ENCODE measurements around the gene KIAA0232. TPM values are rescaled to one million over a fixed set of nuclear protein-coding genes. Genes with fewer than 3 reads are reported as not detected.
"Not testable (repeated sequence)": the region's sequence is repeated elsewhere in the genome, so short reads cannot be mapped to it uniquely, and the experiment has no call there.

KIAA0232 gene
- polyA plus RNA-seq, 2 donors = 9.3 to 10.5 TPM

DNA sequence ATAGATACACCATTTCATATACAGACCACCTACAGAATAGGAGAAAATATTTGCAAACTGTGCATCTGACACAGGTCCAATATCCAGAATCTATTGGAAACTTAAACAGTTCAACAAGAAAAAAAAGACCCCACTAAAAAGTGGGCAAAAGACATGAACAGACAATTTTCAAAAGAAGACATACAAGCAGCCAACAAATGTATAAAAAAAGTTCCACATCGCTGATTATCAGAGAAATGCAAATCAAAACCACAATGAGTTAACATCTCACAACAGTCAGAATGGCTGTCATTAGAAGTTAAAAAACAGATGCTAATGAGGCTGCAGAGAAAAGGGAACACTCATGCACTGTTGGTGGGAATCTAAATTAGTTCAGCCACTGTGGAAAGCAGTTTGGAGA, 36.8 kb downstream of the KIAA0232 start:
- Histone ChIP-seq H3K9me3 (ENCODE audit: control insufficient read depth in 2 of 2, insufficient read depth in 1 of 2, low read depth in 1 of 2, low read length in 1 of 2) (no peaks in the 10 kb centered on the region), H3K27ac (ENCODE audit: low read depth in 2 of 2, low read length in 1 of 2) (no peak overlapping the region), H3K4me3 (ENCODE audit: low read depth in 1 of 2, low read length in 2 of 2) (no peak overlapping the region), H3K27me3 (ENCODE audit: control insufficient read depth in 1 of 2, insufficient read depth in 2 of 2, low read length in 2 of 2) (no peaks in the 10 kb centered on the region), H3K4me1 (ENCODE audit: control insufficient read depth in 2 of 2, insufficient read depth in 2 of 2, low read length in 1 of 2) (no peaks in the 10 kb centered on the region), H3K36me3 (ENCODE audit: control insufficient read depth in 2 of 2, insufficient read depth in 2 of 2, low read length in 1 of 2) (peaks cover 0 to under 1% of the 10 kb centered on the region in 2 donors)
- 86 to 92% methylated on average over 1 of the region's 1 CpG for WGBS, 2 donors

DNA sequence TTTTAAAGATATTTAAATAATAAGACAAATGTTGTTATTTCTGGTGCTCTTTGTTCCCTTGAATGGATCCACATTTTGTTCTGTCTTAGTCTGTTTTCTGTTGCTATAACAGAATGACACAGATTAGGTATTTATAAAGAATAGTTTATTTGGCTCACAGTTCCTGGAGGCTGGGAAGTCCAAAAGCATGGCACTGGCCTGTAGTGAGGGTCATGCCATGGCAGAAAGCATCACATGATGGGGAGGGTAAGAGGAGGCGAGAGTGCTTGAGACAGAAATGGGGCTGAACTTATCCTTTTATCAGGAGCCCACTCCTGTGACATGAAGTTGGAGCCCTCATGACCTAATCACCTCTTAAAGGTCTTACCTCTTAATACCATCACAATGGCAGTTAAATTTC, 38.2 kb downstream of the KIAA0232 start:
- WGBS, 2 donors = 94 to 98% methylated on average over 1 of the region's 1 CpG
- H3K27ac ChIP-seq (ENCODE audit: low read depth in 2 of 2, low read length in 1 of 2) = no peak overlapping the region
- H3K27me3 ChIP-seq (ENCODE audit: control insufficient read depth in 1 of 2, insufficient read depth in 2 of 2, low read length in 2 of 2) = no peaks in the 10 kb centered on the region
- no peaks in the 10 kb centered on the region for H3K9me3 ChIP-seq (ENCODE audit: control insufficient read depth in 2 of 2, insufficient read depth in 1 of 2, low read depth in 1 of 2, low read length in 1 of 2)
- no peaks in the 10 kb centered on the region for H3K4me1 ChIP-seq (ENCODE audit: control insufficient read depth in 2 of 2, insufficient read depth in 2 of 2, low read length in 1 of 2)
- H3K4me3 ChIP-seq (ENCODE audit: low read depth in 1 of 2, low read length in 2 of 2) = no peak overlapping the region
- H3K36me3 ChIP-seq (ENCODE audit: control insufficient read depth in 2 of 2, insufficient read depth in 2 of 2, low read length in 1 of 2) = peaks cover 0 to 5% of the 10 kb centered on the region in 2 donors

- WGBS, 2 donors = 95 to 97% methylated on average over 2 of the region's 2 CpGs
- Histone ChIP-seq H3K4me3 (ENCODE audit: low read depth in 1 of 2, low read length in 2 of 2) (no peak overlapping the region), H3K27me3 (ENCODE audit: control insufficient read depth in 1 of 2, insufficient read depth in 2 of 2, low read length in 2 of 2) (no peaks in the 10 kb centered on the region), H3K36me3 (ENCODE audit: control insufficient read depth in 2 of 2, insufficient read depth in 2 of 2, low read length in 1 of 2) (peaks cover 6 to 9% of the 10 kb centered on the region in 2 donors), H3K9me3 (ENCODE audit: control insufficient read depth in 2 of 2, insufficient read depth in 1 of 2, low read depth in 1 of 2, low read length in 1 of 2) (no peaks in the 10 kb centered on the region), H3K27ac (ENCODE audit: low read depth in 2 of 2, low read length in 1 of 2) (no peak overlapping the region), H3K4me1 (ENCODE audit: control insufficient read depth in 2 of 2, insufficient read depth in 2 of 2, low read length in 1 of 2) (no peaks in the 10 kb centered on the region)
Observed at GRCh38 chr4:6824071-6824470, 41.5 kb downstream of the KIAA0232 start.

DNA sequence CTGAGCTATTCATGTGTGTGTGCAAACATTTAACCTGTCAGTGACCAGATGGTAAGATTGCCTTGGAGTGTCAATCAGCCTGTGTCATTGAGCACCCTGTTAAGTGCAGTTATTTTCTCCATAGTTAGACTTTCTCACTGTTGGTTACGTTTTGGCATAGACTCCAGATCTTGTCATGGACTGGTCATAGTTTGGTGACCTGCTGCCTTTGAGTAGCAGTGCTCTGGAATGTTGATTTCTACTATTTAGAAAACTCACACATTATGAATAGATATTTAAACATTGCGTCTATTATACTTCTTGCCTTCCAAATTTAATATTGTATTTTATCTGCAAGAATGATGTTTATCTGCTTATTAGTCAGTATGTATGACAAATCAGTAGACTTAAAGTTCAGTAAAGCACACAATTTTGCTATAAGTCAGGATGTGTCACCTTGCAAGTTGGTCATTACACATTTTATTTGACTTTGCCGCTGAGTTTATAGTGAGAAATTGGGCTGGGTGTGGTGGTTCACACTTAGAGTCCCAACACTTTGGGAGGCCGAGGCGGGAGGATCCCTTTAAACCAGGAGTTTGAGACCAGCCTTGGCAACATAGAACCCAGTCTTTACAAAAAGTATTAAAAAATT, 42.4 kb downstream of the KIAA0232 start:
- Histone ChIP-seq H3K9me3 (ENCODE audit: control insufficient read depth in 2 of 2, insufficient read depth in 1 of 2, low read depth in 1 of 2, low read length in 1 of 2) (no peaks in the 10 kb centered on the region), H3K27me3 (ENCODE audit: control insufficient read depth in 1 of 2, insufficient read depth in 2 of 2, low read length in 2 of 2) (no peaks in the 10 kb centered on the region), H3K4me1 (ENCODE audit: control insufficient read depth in 2 of 2, insufficient read depth in 2 of 2, low read length in 1 of 2) (no peaks in the 10 kb centered on the region), H3K4me3 (ENCODE audit: low read depth in 1 of 2, low read length in 2 of 2) (no peak overlapping the region), H3K36me3 (ENCODE audit: control insufficient read depth in 2 of 2, insufficient read depth in 2 of 2, low read length in 1 of 2) (peaks cover 6 to 9% of the 10 kb centered on the region in 2 donors), H3K27ac (ENCODE audit: low read depth in 2 of 2, low read length in 1 of 2) (no peak overlapping the region)
- 90% methylated on average over 5 of the region's 5 CpGs for WGBS, 2 donors

- no peaks in the 10 kb centered on the region for H3K9me3 ChIP-seq (ENCODE audit: control insufficient read depth in 2 of 2, insufficient read depth in 1 of 2, low read depth in 1 of 2, low read length in 1 of 2)
- WGBS, 2 donors = 87 to 94% methylated on average over 6 of the region's 6 CpGs
- no peak overlapping the region for H3K4me3 ChIP-seq (ENCODE audit: low read depth in 1 of 2, low read length in 2 of 2)
Observed at GRCh38 chr4:6825403-6825802, 42.9 kb downstream of the KIAA0232 start.

DNA sequence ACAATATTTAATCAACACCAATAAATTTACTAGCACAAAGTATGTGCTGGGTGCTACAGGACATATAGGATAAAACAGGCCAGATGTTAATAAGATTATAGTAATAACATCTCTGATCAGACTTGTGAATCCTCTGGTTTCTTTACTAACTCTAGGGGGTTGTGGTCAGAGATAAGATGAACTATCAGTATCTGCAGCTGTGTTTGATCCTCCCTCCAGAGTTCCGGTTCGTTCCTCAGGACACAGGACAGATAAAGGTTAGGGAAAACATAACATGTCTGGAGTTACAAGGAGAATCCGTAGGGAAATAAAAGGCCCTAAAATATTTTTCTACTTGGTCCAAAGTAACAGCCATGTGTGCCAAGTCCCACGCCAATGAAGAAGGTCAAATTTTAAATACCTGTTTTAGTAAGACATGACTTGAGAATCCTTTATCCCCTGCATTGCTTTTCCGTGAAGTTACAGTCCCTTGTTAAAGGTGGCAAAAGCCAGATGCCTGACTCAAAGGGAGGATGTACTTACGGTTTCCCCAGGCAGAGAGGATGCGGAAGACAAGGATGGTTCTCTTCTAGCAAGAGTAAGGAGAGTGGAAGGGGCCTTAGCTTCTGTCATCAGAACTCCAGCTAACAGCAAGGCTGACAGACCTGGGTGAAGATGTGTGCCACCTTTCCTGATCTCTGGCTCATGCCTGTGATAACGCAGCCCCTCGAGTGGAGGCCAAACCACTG, 44.4 kb downstream of the KIAA0232 start:
- Histone ChIP-seq H3K4me1 (ENCODE audit: control insufficient read depth in 2 of 2, insufficient read depth in 2 of 2, low read length in 1 of 2) (peaks cover 0 to 4% of the 10 kb centered on the region in 2 donors), H3K27me3 (ENCODE audit: control insufficient read depth in 1 of 2, insufficient read depth in 2 of 2, low read length in 2 of 2) (no peaks in the 10 kb centered on the region), H3K36me3 (ENCODE audit: control insufficient read depth in 2 of 2, insufficient read depth in 2 of 2, low read length in 1 of 2) (peaks cover 6 to 13% of the 10 kb centered on the region in 2 donors), H3K27ac (ENCODE audit: low read depth in 2 of 2, low read length in 1 of 2) (no peak overlapping the region), H3K4me3 (ENCODE audit: low read depth in 1 of 2, low read length in 2 of 2) (no peak overlapping the region), H3K9me3 (ENCODE audit: control insufficient read depth in 2 of 2, insufficient read depth in 1 of 2, low read depth in 1 of 2, low read length in 1 of 2) (no peaks in the 10 kb centered on the region)
- WGBS, 2 donors = 87 to 91% methylated on average over 9 of the region's 9 CpGs

More at GRCh38 chr4:6825403-6825802, 42.9 kb downstream of the KIAA0232 start:
- Histone ChIP-seq H3K4me1 (ENCODE audit: control insufficient read depth in 2 of 2, insufficient read depth in 2 of 2, low read length in 1 of 2) (no peaks in the 10 kb centered on the region), H3K27me3 (ENCODE audit: control insufficient read depth in 1 of 2, insufficient read depth in 2 of 2, low read length in 2 of 2) (no peaks in the 10 kb centered on the region), H3K27ac (ENCODE audit: low read depth in 2 of 2, low read length in 1 of 2) (no peak overlapping the region), H3K36me3 (ENCODE audit: control insufficient read depth in 2 of 2, insufficient read depth in 2 of 2, low read length in 1 of 2) (peaks cover 6 to 9% of the 10 kb centered on the region in 2 donors)

- peaks cover 0 to 4% of the 10 kb centered on the region in 2 donors for H3K4me1 ChIP-seq (ENCODE audit: control insufficient read depth in 2 of 2, insufficient read depth in 2 of 2, low read length in 1 of 2)
- 90 to 91% methylated on average over 5 of the region's 5 CpGs for whole genome bisulfite sequencing, 2 donors
- H3K4me3 ChIP-seq (ENCODE audit: low read depth in 1 of 2, low read length in 2 of 2) = no peak overlapping the region
- no peak overlapping the region for H3K27ac ChIP-seq (ENCODE audit: low read depth in 2 of 2, low read length in 1 of 2)
- no peaks in the 10 kb centered on the region for H3K9me3 ChIP-seq (ENCODE audit: control insufficient read depth in 2 of 2, insufficient read depth in 1 of 2, low read depth in 1 of 2, low read length in 1 of 2)
- no peaks in the 10 kb centered on the region for H3K27me3 ChIP-seq (ENCODE audit: control insufficient read depth in 1 of 2, insufficient read depth in 2 of 2, low read length in 2 of 2)
- H3K36me3 ChIP-seq (ENCODE audit: control insufficient read depth in 2 of 2, insufficient read depth in 2 of 2, low read length in 1 of 2) = peaks cover 6 to 13% of the 10 kb centered on the region in 2 donors
Observed at GRCh38 chr4:6829086-6829485, 46.6 kb downstream of the KIAA0232 start.

- peaks cover 0 to 4% of the 10 kb centered on the region in 2 donors for H3K36me3 ChIP-seq (ENCODE audit: control insufficient read depth in 2 of 2, insufficient read depth in 2 of 2, low read length in 1 of 2)
- WGBS, 2 donors = 82% methylated on average over 3 of the region's 3 CpGs
Observed at GRCh38 chr4:6834867-6835266, 52.3 kb downstream of the KIAA0232 start.

GRCh38 chr4:6835616-6836015, 53.1 kb downstream of the KIAA0232 start:
- not testable (repeated sequence) for H3K27ac ChIP-seq (ENCODE audit: low read depth in 2 of 2, low read length in 1 of 2); H3K4me3 ChIP-seq (ENCODE audit: low read depth in 1 of 2, low read length in 2 of 2); H3K9me3 ChIP-seq (ENCODE audit: control insufficient read depth in 2 of 2, insufficient read depth in 1 of 2, low read depth in 1 of 2, low read length in 1 of 2); H3K27me3 ChIP-seq (ENCODE audit: control insufficient read depth in 1 of 2, insufficient read depth in 2 of 2, low read length in 2 of 2); H3K36me3 ChIP-seq (ENCODE audit: control insufficient read depth in 2 of 2, insufficient read depth in 2 of 2, low read length in 1 of 2); H3K4me1 ChIP-seq (ENCODE audit: control insufficient read depth in 2 of 2, insufficient read depth in 2 of 2, low read length in 1 of 2)
- WGBS, 2 donors = 99 to 100% methylated on average over 4 of the region's 4 CpGs

More at GRCh38 chr4:6834867-6835266, 52.3 kb downstream of the KIAA0232 start:
- peaks cover under 1 to 4% of the 10 kb centered on the region in 2 donors for H3K4me1 ChIP-seq (ENCODE audit: control insufficient read depth in 2 of 2, insufficient read depth in 2 of 2, low read length in 1 of 2)
- H3K27ac ChIP-seq (ENCODE audit: low read depth in 2 of 2, low read length in 1 of 2) = peak overlapping the region; percentile 25 to 86
- no peak overlapping the region for H3K4me3 ChIP-seq (ENCODE audit: low read depth in 1 of 2, low read length in 2 of 2)
- H3K27me3 ChIP-seq (ENCODE audit: control insufficient read depth in 1 of 2, insufficient read depth in 2 of 2, low read length in 2 of 2) = no peaks in the 10 kb centered on the region
- H3K9me3 ChIP-seq (ENCODE audit: control insufficient read depth in 2 of 2, insufficient read depth in 1 of 2, low read depth in 1 of 2, low read length in 1 of 2) = no peaks in the 10 kb centered on the region

DNA sequence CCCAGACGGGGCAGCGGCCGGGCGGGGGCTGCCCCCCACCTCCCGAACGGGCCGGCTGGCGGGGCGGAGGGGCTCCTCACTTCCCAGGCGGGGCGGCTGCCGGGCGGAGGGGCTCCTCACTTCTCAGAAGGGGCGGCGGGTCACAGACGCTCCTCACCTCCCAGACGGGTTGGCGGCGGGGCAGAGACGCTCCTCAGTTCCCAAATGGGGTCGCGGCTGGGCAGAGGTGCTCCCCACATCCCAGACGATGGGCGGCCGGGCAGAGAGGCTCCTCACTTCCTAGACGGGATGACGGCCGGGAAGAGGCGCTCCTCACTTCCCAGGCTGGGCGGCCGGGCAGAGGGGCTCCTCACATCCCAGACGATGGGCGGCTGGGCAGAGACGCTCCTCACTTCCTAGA, 54.6 kb downstream of the KIAA0232 start:
- H3K4me1 ChIP-seq (ENCODE audit: control insufficient read depth in 2 of 2, insufficient read depth in 2 of 2, low read length in 1 of 2); H3K9me3 ChIP-seq (ENCODE audit: control insufficient read depth in 2 of 2, insufficient read depth in 1 of 2, low read depth in 1 of 2, low read length in 1 of 2); H3K36me3 ChIP-seq (ENCODE audit: control insufficient read depth in 2 of 2, insufficient read depth in 2 of 2, low read length in 1 of 2); H3K4me3 ChIP-seq (ENCODE audit: low read depth in 1 of 2, low read length in 2 of 2); H3K27me3 ChIP-seq (ENCODE audit: control insufficient read depth in 1 of 2, insufficient read depth in 2 of 2, low read length in 2 of 2); H3K27ac ChIP-seq (ENCODE audit: low read depth in 2 of 2, low read length in 1 of 2): not testable (repeated sequence)
- WGBS, 2 donors = 96 to 98% methylated on average over 29 to 34 of the region's 34 CpGs

Measured in esophagus (tissue), 2 donors.